IPS DF 19.7 (cell line): Measurements from ENCODE around the gene ZNF319.

Experiments
- DNase-seq: peaks from one replicate; pipeline ENCODE4 v3.0.0-alpha.2; 2013; ENCODE audit warnings: low read depth, low spot score

ZNF319 gene

GRCh38 chr16:57977418-57978069, 22.9 kb downstream of the ZNF319 start:
- no peak for DNase-seq

- DNase-seq, result no peak
These were observed 24.1 kb downstream of the ZNF319 start for GRCh38 chr16:57976331-57976796.

- DNase-seq, result no peak
These were observed 28.2 kb downstream of the ZNF319 start for GRCh38 chr16:57972306-57972705.

- DNase-seq, result no peak
These were observed 28.6 kb downstream of the ZNF319 start for GRCh38 chr16:57971848-57972247.

DNA sequence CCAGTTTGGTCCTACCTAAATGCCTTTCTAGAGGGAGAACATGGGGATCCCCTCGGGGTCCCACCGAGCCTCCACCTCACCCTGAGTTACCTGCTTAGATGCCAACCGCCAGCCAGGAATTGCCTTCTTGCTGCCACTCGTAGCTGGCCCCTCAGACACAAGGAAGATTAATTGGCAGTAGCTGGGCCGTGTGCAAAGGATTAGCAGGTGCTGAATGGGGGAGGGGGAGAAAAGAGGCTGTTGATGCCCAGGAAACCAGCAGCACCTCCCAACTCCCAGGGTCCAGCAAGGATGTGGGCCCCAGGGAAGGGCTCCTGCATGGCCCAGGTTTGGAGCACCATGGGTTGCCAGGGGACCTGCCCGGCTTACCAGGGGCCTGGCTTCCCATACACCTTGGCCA, 29.5 kb downstream of the ZNF319 start, which contains the start of gene CNGB1:
Gene CNGB1, minus strand, starts transcription at position 159 of the 400 bp plus-strand sequence. CDS start 3,842 bp downstream, outside the sequence.
- no peak for DNase-seq

DNA sequence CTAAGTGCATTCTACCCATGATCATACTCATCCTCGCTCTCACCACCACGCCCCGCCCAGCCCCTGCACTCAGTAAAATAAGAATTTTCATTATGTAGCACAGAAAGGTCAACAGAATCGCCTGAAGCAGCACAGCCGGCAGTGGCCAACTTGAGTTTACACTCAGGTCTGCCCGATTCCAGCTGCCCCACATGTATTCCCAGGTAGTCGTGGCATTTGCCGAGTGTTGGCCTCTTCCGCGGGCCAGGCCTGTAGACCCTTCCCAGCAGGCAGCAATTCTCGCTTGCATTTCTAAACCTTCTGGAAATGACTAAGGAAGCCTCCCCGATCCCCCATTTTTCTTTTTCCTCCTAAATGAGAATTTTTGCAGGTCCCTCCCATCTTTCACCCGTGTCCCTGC, 30.2 kb downstream of the ZNF319 start:
- no peak for DNase-seq

DNA sequence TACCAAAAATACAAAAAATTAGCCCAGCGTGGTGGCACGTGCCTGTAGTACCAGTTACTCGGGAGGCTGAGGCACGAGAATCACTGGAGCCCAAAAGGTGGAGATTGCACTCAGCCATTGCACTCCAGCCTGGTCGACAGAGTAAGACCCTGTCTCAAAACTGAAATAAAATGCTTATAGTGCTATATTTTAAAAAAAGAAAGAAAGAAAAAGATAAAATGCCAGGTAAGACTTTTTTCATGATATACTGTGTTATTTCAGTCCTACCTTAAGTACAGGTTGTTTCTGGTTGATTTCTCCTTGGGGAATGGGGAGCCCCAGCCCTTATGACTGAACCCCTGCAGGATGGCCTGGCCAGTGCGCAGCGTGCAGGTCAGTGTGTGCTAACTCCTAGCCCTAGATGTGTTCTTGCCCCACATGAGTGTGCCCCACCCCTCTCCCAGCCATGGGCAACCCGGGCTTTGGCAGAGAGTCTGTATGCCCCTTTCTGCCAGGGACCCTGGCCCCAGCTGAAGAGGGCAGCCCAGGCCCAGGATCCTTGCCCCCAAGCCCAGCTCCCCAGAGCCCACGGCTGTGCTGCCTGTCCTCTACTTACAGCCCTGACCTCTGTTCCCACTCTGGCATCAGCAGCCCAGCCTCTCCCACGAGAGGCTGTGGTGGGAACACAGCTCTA, 30.9 kb downstream of the ZNF319 start:
- DNase-seq, result no peak

DNA sequence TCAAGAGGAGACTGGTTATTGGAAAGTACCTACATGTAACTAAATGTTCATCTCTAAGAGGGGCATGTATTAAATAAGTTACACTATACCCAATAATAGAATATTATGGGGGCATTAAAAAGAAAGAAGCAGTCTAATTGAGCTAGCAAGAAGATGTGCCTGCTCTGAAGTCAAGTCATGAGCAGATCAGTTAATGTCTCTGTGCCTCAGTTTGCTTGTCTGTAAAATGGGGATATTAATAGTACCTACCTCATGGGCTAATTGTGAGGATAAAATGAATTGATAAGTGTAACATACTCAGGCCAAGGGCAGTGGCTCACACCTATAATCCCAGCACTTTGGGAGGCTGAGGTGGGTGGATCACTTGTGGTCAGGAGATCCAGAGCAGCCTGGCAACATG, 32.6 kb downstream of the ZNF319 start:
- DNase-seq, result no peak

DNA sequence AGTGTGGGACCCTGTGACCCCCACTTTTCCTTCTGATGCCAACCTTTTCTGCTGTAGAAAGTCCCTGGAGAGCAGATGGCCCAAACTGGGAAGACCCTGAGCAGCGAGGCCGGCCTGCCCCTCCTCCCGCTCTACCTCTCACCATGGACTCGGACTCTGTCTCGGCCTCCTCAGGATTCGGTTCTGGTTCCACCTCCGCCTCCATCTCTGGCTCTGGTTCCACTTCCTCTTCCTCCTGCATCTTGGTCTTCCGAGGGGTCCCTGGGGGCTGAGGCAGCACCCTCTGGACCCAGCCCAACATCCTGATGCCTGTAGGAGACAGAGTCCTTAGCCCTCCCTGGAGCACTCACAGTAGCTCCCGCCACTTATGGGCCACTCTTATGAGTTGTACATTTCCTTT, 33.5 kb downstream of the ZNF319 start:
- DNase-seq, result no peak

GRCh38 chr16:57966204-57966771, 34.2 kb downstream of the ZNF319 start:
- DNase-seq, result no peak

DNA sequence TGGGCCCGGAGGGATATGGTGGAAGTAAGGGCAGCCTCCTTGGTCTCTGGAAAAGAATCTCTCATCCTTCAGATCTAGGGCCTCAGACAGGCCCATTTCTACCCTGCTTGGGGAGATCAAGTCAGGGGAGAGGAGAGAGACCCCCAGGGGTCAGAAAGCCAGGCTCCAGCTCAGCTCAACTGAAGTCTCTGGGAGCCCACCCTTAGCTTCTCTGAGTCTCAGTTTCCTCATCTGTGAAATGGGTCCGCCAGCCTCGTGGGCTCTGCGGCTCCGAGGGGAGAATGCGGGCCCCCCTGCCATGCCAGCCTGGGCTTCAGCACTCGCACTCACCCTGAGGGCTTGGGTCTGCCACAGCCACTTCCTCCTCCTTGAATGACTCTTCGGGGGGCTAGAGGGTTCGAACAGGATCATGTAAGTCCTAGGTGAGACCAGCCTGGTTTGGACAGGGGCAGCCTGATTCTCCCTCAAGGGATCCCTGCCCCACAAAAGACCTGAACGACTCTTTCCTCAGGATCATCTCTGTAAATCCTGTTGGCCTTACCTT, 36.2 kb downstream of the ZNF319 start:
- no peak for DNase-seq

GRCh38 chr16:57962756-57963155, 37.7 kb downstream of the ZNF319 start:
- DNase-seq, result no peak

- no peak for DNase-seq
These were observed 38.4 kb downstream of the ZNF319 start for GRCh38 chr16:57962046-57962445.

GRCh38 chr16:57961538-57961937, 38.9 kb downstream of the ZNF319 start:
- no peak for DNase-seq

DNA sequence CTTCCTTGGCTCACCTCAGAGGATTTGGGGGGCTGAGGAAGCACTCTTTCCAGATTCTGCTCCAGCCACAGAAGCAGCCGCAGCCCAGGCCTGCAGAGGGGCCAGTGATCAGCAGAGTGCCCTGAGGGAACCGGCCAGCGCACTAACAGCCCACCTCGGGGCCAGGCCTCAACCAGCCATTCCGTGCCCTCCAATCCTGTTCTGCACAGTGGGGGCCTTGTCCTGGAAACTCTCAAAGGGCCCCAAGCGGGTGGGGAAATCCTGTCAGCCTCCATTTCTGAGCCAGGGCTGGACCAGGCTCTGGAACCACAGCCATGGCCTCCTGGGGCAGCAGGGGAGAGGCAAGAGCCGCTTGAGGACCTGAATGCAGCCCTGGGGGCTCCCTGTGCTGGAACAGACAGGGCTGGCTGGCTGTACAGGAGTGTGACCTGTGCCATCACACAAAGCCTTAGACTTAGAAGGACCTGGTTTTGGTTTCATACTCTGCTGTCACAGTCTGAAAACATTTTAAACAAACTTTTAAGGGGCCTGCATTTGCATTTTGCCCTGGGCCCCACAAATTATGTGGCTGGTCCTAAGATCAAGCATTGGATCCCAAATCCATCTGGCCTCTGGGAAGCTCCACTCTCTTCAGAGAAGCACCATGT, 39.5 kb downstream of the ZNF319 start:
- no peak for DNase-seq

DNA sequence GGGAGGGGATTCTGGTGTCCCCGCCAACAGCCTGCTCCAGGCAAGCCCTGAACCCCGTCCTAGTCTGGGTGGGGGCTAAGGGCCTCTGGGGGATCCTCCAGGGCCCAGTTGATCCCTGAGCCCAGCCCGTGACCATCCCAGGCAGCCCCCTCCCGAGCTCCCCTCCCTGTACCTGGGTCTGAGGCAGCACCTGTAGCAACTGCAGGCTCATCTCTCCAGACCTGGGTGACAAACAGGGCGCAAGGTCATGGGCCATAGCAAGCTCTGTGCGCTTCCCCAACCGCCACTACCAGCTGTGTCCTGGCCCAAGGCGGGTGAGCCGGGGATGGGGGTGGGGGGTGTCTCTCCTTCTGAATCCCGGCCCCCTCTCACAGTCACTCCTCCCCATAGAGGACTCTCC, 40.2 kb downstream of the ZNF319 start:
- no peak for DNase-seq

- no peak for DNase-seq
These were observed 40.7 kb downstream of the ZNF319 start for GRCh38 chr16:57959804-57960203.

- no peak for DNase-seq
These were observed 41.4 kb downstream of the ZNF319 start for GRCh38 chr16:57959121-57959520.

GRCh38 chr16:57958544-57958943, 41.9 kb downstream of the ZNF319 start:
- no peak for DNase-seq

GRCh38 chr16:57957673-57958392, 42.6 kb downstream of the ZNF319 start:
- no peak for DNase-seq

DNA sequence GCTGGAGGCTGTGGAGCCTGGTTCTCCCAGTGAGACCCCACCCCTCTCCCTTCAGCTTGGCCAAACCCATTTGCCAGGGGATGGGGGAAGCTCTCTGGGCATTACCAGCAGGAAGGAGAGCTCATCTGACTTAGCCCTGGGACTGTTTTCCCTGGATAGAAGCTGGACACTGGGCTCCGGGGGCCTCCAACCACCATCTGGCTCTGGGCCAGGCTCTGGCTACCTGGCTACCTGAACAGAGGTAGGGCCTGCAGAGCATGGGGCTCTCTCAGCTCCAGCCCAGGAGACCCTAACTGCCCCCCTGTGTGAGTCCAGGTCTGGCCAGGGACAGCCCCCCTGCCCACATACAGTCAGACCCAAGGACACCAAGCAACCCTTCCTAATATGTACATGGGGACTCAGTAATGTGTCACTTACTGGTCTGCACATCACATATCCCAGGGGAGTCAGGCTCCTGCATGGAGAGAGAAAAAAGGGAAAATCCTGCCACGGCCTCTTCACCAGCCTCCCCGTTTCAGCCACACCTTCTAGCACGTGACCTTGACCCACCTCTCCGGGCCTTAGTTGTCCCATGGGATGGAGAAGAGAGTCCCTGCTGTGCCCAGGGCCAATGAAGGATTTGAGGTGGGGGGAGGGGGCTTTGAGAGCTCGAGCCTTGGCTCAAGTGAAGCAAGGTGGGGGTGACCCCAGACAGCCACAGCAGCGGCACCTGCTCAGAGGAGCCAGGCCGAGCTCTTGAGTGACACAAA, 43.4 kb downstream of the ZNF319 start:
- no peak for DNase-seq
